H1 (cell line): ENCODE results near the gene ERICH2. TPM values are rescaled to one million over a fixed set of nuclear protein-coding genes. Genes with fewer than 3 reads are reported as not detected.

Experiments
- CTCF ChIA-PET: fragments of 300-600 bp; sonication (Branson Sonifier 250); formaldehyde crosslinking; loops from one replicate; lab custom pipeline; 2021; ENCODE audit not compliant: partially characterized antibody; lab: Charles Lee
- POLR2A ChIA-PET: fragments of 300-600 bp; sonication (Branson Sonifier 250); formaldehyde crosslinking; loops from one replicate; lab custom pipeline; 2021; ENCODE audit warnings: inconsistent platforms; ENCODE audit not compliant: partially characterized antibody; lab: Charles Lee
- DNase-seq, 2 experiments: peaks; one replicate each; pipeline versions ENCODE4 v3.0.0 to v3.0.0-alpha.2; 2010 to 2022; ENCODE audit warnings: low spot score in 2 of 2, low read depth in 1 of 2, mixed read lengths in 1 of 2
- FAIRE-seq: peaks from 2 replicates; lab custom pipeline; 2011; peaks lifted over from hg19 to GRCh38; lab: Jason Lieb, UNC
- H2AFZ ChIP-seq: 2 replicates; pipeline ENCODE4 v1.8.1; 2012; ENCODE audit warnings: low read length, inconsistent platforms
- H2AK5ac ChIP-seq: 2 replicates; pipeline ENCODE4 v1.6.1; 2013; ENCODE audit warnings: low read depth, low read length
- H2BK120ac ChIP-seq: replicated peaks from 2 replicates; pipeline ENCODE3; 2013; ENCODE audit warnings: low read depth, low read length, inconsistent platforms
- H2BK12ac ChIP-seq: 2 replicates; pipeline ENCODE4 v1.6.1; 2013; ENCODE audit warnings: low read depth, low read length
- H2BK15ac ChIP-seq: 2 replicates; pipeline ENCODE4 v1.6.1; 2013; ENCODE audit warnings: low read length
- H2BK20ac ChIP-seq: 2 replicates; pipeline ENCODE4 v1.6.1; 2013; ENCODE audit warnings: low read length
- H2BK5ac ChIP-seq: 2 replicates; pipeline ENCODE4 v1.6.1; 2013; ENCODE audit warnings: low read depth, low read length
- H3K14ac ChIP-seq: 2 replicates; pipeline ENCODE4 v1.6.1; 2013; ENCODE audit warnings: inconsistent platforms; ENCODE audit not compliant: insufficient read length
- H3K18ac ChIP-seq: 2 replicates; pipeline ENCODE4 v1.6.1; 2013; ENCODE audit warnings: low read length; ENCODE audit errors: extremely low read depth
- H3K23ac ChIP-seq: 2 replicates; pipeline ENCODE4 v1.6.1; 2013; ENCODE audit warnings: inconsistent platforms; ENCODE audit not compliant: insufficient read length
- H3K23me2 ChIP-seq: 2 replicates; pipeline ENCODE4 v1.6.1; 2013; ENCODE audit warnings: low read depth, low read length
- H3K27ac ChIP-seq: 2 replicates; pipeline ENCODE4 v1.6.1; 2011; ENCODE audit warnings: low read depth, low read length, inconsistent platforms
- H3K27me3 ChIP-seq, 4 experiments: replicated peaks in 1 of 4; 1 replicate in 1 of 4; 2 replicates in 3 of 4; pipeline versions ENCODE4 v1.6.1 to v1.8.1; 2011 to 2013; ENCODE audit warnings: low read length in 3 of 4, mild to moderate bottlenecking in 3 of 4, inconsistent platforms in 2 of 4, mixed read lengths in 2 of 4, moderate library complexity in 1 of 4; ENCODE audit not compliant: control insufficient read depth in 3 of 4, insufficient read depth in 3 of 4; ENCODE audit errors: extremely low read depth in 1 of 4
- H3K36me3 ChIP-seq, 4 experiments: 2 replicates each; pipeline versions ENCODE4 v1.6.1 to v1.8.1; 2011 to 2013; ENCODE audit warnings: mild to moderate bottlenecking in 4 of 4, low read length in 3 of 4, moderate library complexity in 2 of 4, control low read depth in 1 of 4, inconsistent platforms in 1 of 4; ENCODE audit not compliant: insufficient read depth in 4 of 4, control insufficient read depth in 2 of 4
- H3K4ac ChIP-seq: replicated peaks from 2 replicates; pipeline ENCODE3; 2013; ENCODE audit warnings: low read length, low read depth, mixed read lengths, inconsistent platforms; ENCODE audit not compliant: insufficient read length
- H3K4me1 ChIP-seq, 4 experiments: replicated peaks in 1 of 4; 1 replicate in 1 of 4; 2 replicates in 3 of 4; pipeline versions ENCODE4 v1.6.1 to v1.8.1; 2011 to 2013; ENCODE audit warnings: low read length in 3 of 4, inconsistent platforms in 2 of 4, mixed read lengths in 1 of 4; ENCODE audit not compliant: insufficient read depth in 4 of 4, control insufficient read depth in 3 of 4
- H3K4me2 ChIP-seq, 2 experiments: 2 replicates each; pipeline versions ENCODE4 v1.6.1 to v1.8.1; 2011 to 2013; ENCODE audit warnings: low read depth in 2 of 2, low read length in 2 of 2, control low read depth in 1 of 2, inconsistent platforms in 1 of 2, mild to moderate bottlenecking in 1 of 2; ENCODE audit not compliant: insufficient read depth in 1 of 2
- H3K4me3 ChIP-seq, 4 experiments: fragments of 200-600, 300-600 bp in 1 of 4; sonication (generic), shearing (Covaris generic), sonication (Bioruptor Twin) in 1 of 4; 2 replicates each; pipeline versions ENCODE4 v1.5.1 to v1.8.1; 2011 to 2016; ENCODE audit warnings: low read length in 4 of 4, low read depth in 3 of 4, control low read depth in 2 of 4, inconsistent platforms in 2 of 4, mild to moderate bottlenecking in 2 of 4, mixed read lengths in 1 of 4, moderate library complexity in 1 of 4; ENCODE audit not compliant: insufficient read depth in 2 of 4; ENCODE audit errors: extremely low read depth in 1 of 4
- H3K56ac ChIP-seq: replicated peaks from 2 replicates; pipeline ENCODE3; 2013; ENCODE audit warnings: low read depth, mild to moderate bottlenecking, mixed read lengths, low read length, inconsistent platforms; ENCODE audit not compliant: insufficient read length
- H3K79me1 ChIP-seq: 2 replicates; pipeline ENCODE4 v1.6.1; 2013; ENCODE audit warnings: low read depth, low read length, control low read depth
- H3K79me2 ChIP-seq, 2 experiments: 2 replicates each; pipeline versions ENCODE4 v1.6.1 to v1.8.1; 2012 to 2013; ENCODE audit warnings: low read length in 2 of 2, mild to moderate bottlenecking in 2 of 2, inconsistent platforms in 1 of 2; ENCODE audit not compliant: insufficient read depth in 2 of 2, control insufficient read depth in 1 of 2
- H3K9ac ChIP-seq, 4 experiments: replicated peaks in 1 of 4; 1 replicate in 1 of 4; 2 replicates in 3 of 4; pipeline versions ENCODE4 v1.6.1 to v1.8.1; 2011 to 2013; ENCODE audit warnings: low read depth in 3 of 4, low read length in 3 of 4, control low read depth in 2 of 4, mild to moderate bottlenecking in 2 of 4, moderate library complexity in 2 of 4, inconsistent platforms in 1 of 4; ENCODE audit errors: extremely low read depth in 1 of 4
- H3K9me3 ChIP-seq, 2 experiments: 2 replicates each; pipeline versions ENCODE4 v1.6.1 to v1.8.1; 2012 to 2013; ENCODE audit warnings: mild to moderate bottlenecking in 2 of 2, moderate library complexity in 2 of 2, control low read depth in 1 of 2, inconsistent platforms in 1 of 2, low read depth in 1 of 2, low read length in 1 of 2, mixed read lengths in 1 of 2; ENCODE audit not compliant: insufficient read depth in 2 of 2
- H4K20me1 ChIP-seq, 2 experiments: replicated peaks in 1 of 2; 2 replicates each; pipeline versions ENCODE3 to v1.8.1; 2011 to 2013; ENCODE audit warnings: inconsistent platforms in 2 of 2, low read length in 2 of 2, mild to moderate bottlenecking in 1 of 2; ENCODE audit not compliant: insufficient read depth in 2 of 2, control insufficient read depth in 1 of 2
- H4K5ac ChIP-seq: 2 replicates; pipeline ENCODE4 v1.6.1; 2013; ENCODE audit warnings: low read length, low read depth, mixed read lengths, inconsistent platforms; ENCODE audit not compliant: insufficient read length
- H4K8ac ChIP-seq: 2 replicates; pipeline ENCODE4 v1.8.0; 2013; ENCODE audit warnings: mild to moderate bottlenecking, moderate library complexity, low read length, inconsistent platforms; ENCODE audit not compliant: insufficient read depth; ENCODE audit errors: extremely low read depth
- H4K91ac ChIP-seq: replicated peaks from 2 replicates; pipeline ENCODE3; 2013; ENCODE audit warnings: low read length, mixed read lengths, inconsistent platforms; ENCODE audit not compliant: insufficient read length
- BCL11A ChIP-seq, 2 experiments: IDR thresholded peaks; one replicate each; pipeline ENCODE4 v1.6.1; 2011; ENCODE audit warnings: low read depth in 2 of 2, low read length in 2 of 2, mild to moderate bottlenecking in 2 of 2
- BRCA1 ChIP-seq: IDR thresholded peaks from 2 replicates; pipeline ENCODE4 v1.6.1; 2012; ENCODE audit warnings: low read depth, low read length, improper control_type of control experiment
- CBX5 ChIP-seq: fragments of 300-800, 300-1000 bp; sonication (generic); IDR thresholded peaks from 2 replicates; pipeline ENCODE4 v1.7.1; 2016; ENCODE audit warnings: antibody characterized with exemption, low read length, low read depth
- CREB1 ChIP-seq: IDR thresholded peaks from 2 replicates; pipeline ENCODE4 v1.6.1; 2012; ENCODE audit warnings: inconsistent platforms
- EZH2 ChIP-seq: fragments of 200-600 bp; sonication (generic); IDR thresholded peaks from 2 replicates; pipeline ENCODE4 v1.7.1; 2012; ENCODE audit warnings: low read depth, mild to moderate bottlenecking, moderate library complexity, low read length, inconsistent platforms; ENCODE audit not compliant: severe bottlenecking
- GTF2F1 ChIP-seq: IDR thresholded peaks from 2 replicates; pipeline ENCODE4 v1.6.1; 2012; ENCODE audit warnings: low read depth, low read length, improper control_type of control experiment, borderline replicate concordance
- SUZ12 ChIP-seq: fragments of 200-600 bp; sonication (generic); IDR thresholded peaks from 2 replicates; pipeline ENCODE4 v1.6.1; 2012; ENCODE audit warnings: mild to moderate bottlenecking, inconsistent platforms, low read length, moderate library complexity, mixed read lengths
- TEAD4 ChIP-seq: IDR thresholded peaks from 2 replicates; pipeline ENCODE4 v1.6.1; 2012; ENCODE audit warnings: low read depth, low read length, inconsistent platforms, mixed read lengths
- WGBS, 2 experiments: shearing (Covaris generic) in 1 of 2; methylation state at CpG; one replicate each; pipeline versions ENCODE4 v1.1.6 to v1.1.7; 2013 to 2015; ENCODE audit warnings: low lambda C conversion rate in 2 of 2, mixed read lengths in 2 of 2, inconsistent platforms in 1 of 2, low coverage in 1 of 2, missing lambda C conversion rate in 1 of 2; ENCODE audit not compliant: insufficient replicate concordance in 2 of 2, insufficient coverage in 1 of 2, insufficient read length in 1 of 2; ENCODE audit errors: extremely low coverage in 1 of 2, missing lambda C conversion rate in 1 of 2; 5-methylcytosine and 5-hydroxymethylcytosine counted together
- long read RNA-seq, 2 experiments: library from RNA in 1 of 2; library from capped mRNA in 1 of 2; stranded (forward); transcript quantifications; one replicate each; pipeline ENCODE4 v2.0.0, GENCODE V29; 2021; ENCODE audit warnings: inconsistent platforms in 1 of 2
- polyA minus RNA-seq, 3 experiments: library from RNA; depleted of rRNA, polyadenylated mRNA; stranded (reverse); fragments of >200 nt; gene quantifications; 1 replicate in 2 of 3; 2 replicates in 1 of 3; pipeline ENCODE4 v1.2.3, GENCODE V29; 2011
- polyA plus RNA-seq, 7 experiments: library from polyadenylated mRNA; depleted of rRNA in 3 of 7; stranded (reverse) in 5 of 7; unstranded in 2 of 7; fragments of >200 nt in 5 of 7; fragments of 200-250 nt in 2 of 7; gene quantifications; 1 replicate in 5 of 7; 2 replicates in 1 of 7; 4 replicates in 1 of 7; pipeline versions ENCODE4 v1.2.1 to v1.2.3, GENCODE V29; 2011 to 2013; ENCODE audit warnings: missing spikeins in 2 of 7, mixed read lengths in 2 of 7
- total RNA-seq: library from RNA; stranded (reverse); fragmentation: NEBNext Ultra II Directional; extraction: Animal tissue kit (Norgen Biotek cat#: 25700); gene quantifications from 2 replicates; pipeline ENCODE4 v1.2.1, GENCODE V29; 2021

ERICH2 gene, protein sequence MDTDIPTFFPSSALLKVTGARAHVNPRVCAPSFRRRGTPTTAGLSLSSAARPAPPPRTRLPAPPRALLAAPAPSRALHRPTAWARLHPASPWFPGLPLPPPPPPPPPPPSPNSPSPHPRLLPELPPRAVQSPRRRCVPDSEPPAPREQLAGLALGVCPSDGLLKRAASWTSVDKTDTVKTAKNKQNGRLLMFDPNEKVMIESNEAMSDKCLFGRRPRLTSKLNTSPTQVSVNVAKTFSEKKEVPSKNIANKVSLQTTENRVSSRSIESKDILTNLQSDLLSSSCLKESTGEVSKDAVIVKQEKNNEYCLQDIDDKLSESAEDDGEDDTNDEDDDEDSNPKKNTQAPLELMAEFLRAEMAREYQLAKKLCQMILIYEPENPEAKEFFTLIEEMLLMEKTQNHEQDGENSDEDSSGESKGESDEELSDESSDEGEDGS
- 2.0 and 2.1 TPM in 2 replicates for total RNA-seq
- 0.20 TPM in 1 of 2 replicates, not detected in the other for polyA plus RNA-seq (2011; rRNA removed)
- polyA plus RNA-seq (2011; cell fraction: cytosol; rRNA removed): not detected
- not detected for polyA plus RNA-seq (2011; cell fraction: nucleus; rRNA removed)
- polyA plus RNA-seq (2012, experiment 1 of 2): 0.66 to 2.6 TPM (median 1.9 TPM) in 4 replicates
- 0.96 TPM for polyA plus RNA-seq (2012, experiment 2 of 2)
- 1.5 TPM for polyA plus RNA-seq (2013, experiment 1 of 2)
- 1.4 TPM for polyA plus RNA-seq (2013, experiment 2 of 2)
- polyA minus RNA-seq (2011; rRNA and poly(A)+ RNA removed): not detected in 2 replicates
- polyA minus RNA-seq (2011; cell fraction: cytosol; rRNA and poly(A)+ RNA removed): not detected
- polyA minus RNA-seq (2011; cell fraction: nucleus; rRNA and poly(A)+ RNA removed): not detected
- long read RNA-seq, experiment 1, partial matches to known transcripts: 1 of 1 reads
- long read RNA-seq, experiment 1, other reads (novel, unspliced or antisense): 0 of 1 reads
- long read RNA-seq, experiment 2: 0 reads

- Histone ChIP-seq H3K27ac (peak within 1 kb of the TSS; percentile 58; the same call in 1 of the 2 replicates), H2AK5ac (no peak within 1 kb of the TSS), H3K79me1 (no peaks in the 10 kb centered on the region; the same call in 1 of the 2 replicates), H4K8ac (no peak within 1 kb of the TSS; the same call in 1 of the 2 replicates), H3K18ac (peak within 1 kb of the TSS; percentile 90), H3K9ac (peak within 1 kb of the TSS; percentile 45 to 68 (median 58)), H3K36me3 (no peaks in the 10 kb centered on the region), H3K4me1 (peaks cover 2 to 5% (median 4%) of the 10 kb centered on the region in 4 experiments; a peak in 5 of 7 replicates), H2BK20ac (no peak within 1 kb of the TSS), H3K4me2 (peak within 1 kb of the TSS; percentile 79 to 90), H2BK15ac (peak within 1 kb of the TSS; percentile 95; the same call in 1 of the 2 replicates), H4K91ac (peak within 1 kb of the TSS; percentile 73), H3K23ac (no peak within 1 kb of the TSS), H3K27me3 (no peaks in the 10 kb centered on the region), H2BK5ac (peak within 1 kb of the TSS; percentile 93; the same call in 1 of the 2 replicates), H3K23me2 (peaks cover 6% of the 10 kb centered on the region; the same call in 1 of the 2 replicates), H3K4me3 (peak within 1 kb of the TSS; percentile 78 to 100 (median 82)), H3K79me2 (no peaks in the 10 kb centered on the region), H2BK12ac (0 out of 2 replicates have a peak within 1 kb of the TSS, but pooled peaks have one; percentile 62), H2BK120ac (peak within 1 kb of the TSS; percentile 28), H3K4ac (no peak within 1 kb of the TSS), H3K14ac (no peak within 1 kb of the TSS), H3K9me3 (no peaks in the 10 kb centered on the region), H2AFZ (peak within 1 kb of the TSS; percentile 84), H3K56ac (peak within 1 kb of the TSS; percentile 82), H4K20me1 (no peaks in the 10 kb centered on the region), H4K5ac (peak within 1 kb of the TSS; percentile 89)
- FAIRE-seq: peak; percentile 74
- DNase-seq: peak in 1 of 2 experiments; percentile 58
- 24% methylated on average over 13 of the region's 13 CpGs; no CpG with 5 or more reads in 1 of the 2 experiments for WGBS, 2 experiments
- POLR2A ChIA-PET: interaction anchor here (0.7 to 1.2 kb wide), 2 partner anchors 24 to 47 kb away, joined by 3 read pairs; partner anchors contain the start of gene GAD1
- CTCF ChIA-PET: interaction anchor here (1.1 to 2.2 kb wide), 4 partner anchors 33 to 361 kb away, joined by 3 to 8 read pairs (median 5); no protein-coding TSS in a partner anchor
- TF ChIP-seq BRCA1: no peak
- TF ChIP-seq CREB1: no peak
- no peak for TF ChIP-seq BCL11A (IDR thresholded peaks at IDR 0.05; ENCODE audit: low read depth in 2 of 2, low read length in 2 of 2)
- TF ChIP-seq TEAD4: no peak
- no peak for TF ChIP-seq SUZ12
- no peak for TF ChIP-seq EZH2
- TF ChIP-seq GTF2F1: no peak
- no peak for TF ChIP-seq CBX5
These were observed at the start of gene ERICH2 for GRCh38 chr2:170770008-170770605. ERICH2 (plus strand) TSS chr2:170770378; CDS start chr2:170770682, 304 bp downstream.
